Measurements from ENCODE around the gene PPFIA4.

The PPFIA4 gene

DNA sequence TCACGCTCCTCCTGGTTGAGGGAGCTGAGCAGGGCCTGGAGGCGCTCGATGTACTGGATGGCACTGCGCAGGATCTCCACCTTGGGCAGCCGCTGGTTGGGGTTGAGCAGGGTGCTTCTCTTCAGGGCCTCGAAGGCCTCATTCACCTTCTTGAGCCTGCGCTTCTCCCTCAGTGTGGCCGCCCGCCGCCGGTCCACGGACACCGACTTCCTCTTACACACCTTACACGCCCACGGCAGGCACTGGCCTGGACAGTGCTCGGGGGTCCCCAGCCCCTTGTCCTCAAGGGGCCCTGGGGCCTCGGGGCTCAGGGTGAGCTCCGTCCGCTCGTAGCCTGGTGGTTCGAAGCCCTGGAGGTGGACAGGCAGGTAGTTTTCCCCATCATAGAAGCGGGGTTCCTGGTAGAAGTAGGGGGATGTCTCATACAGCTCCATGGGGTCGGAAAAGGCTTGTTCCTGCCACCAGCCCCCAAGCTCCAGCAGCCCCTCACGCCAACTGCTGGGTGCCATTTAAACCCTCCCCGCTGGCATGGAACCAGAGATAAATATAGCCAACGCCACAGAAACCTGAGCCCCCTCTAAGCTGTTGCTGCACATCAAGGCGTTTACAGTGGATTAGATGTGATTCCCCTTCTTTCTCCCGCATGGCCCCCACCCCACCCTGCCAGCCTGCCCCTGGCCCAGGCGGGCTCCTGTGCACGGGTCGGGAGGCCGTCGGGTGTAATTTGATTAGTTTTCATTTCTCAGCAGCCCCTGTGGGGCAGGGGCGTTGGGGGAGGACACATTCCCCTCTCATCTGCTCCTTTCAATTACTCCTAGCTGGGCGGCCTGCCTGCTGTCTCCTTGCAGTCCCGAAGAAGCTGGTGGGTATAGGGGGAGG is 59.5 kb downstream of the PPFIA4 start, which contains the start of gene MYOG:
TSS of gene MYOG (minus strand) at position 485 of the 879 bp plus-strand sequence. CDS start at position 434, 51 bp downstream.
- no peak for DNase-seq

DNA sequence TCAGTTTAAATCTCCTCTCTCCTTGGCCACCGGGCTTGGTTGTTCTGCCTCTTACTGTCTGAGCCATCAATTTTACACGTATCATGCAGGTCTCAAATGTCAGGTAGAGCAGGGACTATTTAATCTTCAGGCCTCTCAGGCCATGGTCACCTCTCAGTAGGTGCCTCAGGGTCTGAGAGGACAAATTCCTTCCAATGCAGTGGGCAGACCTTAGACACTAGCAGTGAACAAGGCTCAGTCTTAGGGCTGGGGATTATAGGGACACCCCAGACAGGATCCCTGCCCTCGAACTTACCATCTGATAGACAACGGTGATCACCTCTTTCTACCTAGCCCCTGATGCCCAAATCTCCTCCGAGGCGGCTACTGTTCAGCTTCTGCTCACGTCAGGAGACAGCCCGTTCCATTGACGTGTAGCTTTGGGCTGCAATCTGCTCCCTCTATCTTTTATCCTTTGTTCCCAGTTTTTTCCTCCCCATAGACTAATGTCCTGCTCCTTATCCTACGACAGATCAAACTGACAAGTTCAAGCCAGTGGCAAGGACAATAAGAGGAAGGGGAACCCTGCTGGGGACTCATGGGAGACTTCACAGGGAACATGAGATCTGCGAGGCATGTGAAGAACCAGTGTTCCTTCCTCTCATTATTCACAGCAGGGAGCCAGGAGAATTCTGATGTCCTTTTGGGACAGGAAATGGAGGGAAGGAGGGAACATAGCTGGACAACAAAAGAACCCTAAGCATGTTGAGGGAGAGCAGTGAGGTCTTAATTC is 60.9 kb downstream of the PPFIA4 start:
- no peak for DNase-seq

DNA sequence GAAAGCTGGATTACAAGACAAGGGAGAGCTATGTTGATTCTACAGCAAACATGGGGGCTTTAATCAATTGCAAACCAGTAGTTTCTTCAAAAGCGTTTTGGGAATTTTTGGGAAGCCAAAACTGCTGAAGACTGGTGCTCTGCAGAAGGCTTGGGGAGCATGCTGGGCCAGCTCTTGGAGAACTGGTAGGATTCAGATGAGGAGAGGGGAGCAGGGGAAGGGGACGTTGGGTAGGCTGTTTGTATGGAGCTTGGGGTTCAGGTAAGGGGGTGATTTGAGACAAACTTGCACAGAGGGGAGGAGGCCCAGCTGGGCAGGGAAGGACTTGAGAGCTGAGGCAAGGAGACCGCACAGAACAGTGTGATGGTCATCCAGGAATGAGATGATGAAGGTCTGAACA is 62.1 kb downstream of the PPFIA4 start:
- no peak for DNase-seq

DNA sequence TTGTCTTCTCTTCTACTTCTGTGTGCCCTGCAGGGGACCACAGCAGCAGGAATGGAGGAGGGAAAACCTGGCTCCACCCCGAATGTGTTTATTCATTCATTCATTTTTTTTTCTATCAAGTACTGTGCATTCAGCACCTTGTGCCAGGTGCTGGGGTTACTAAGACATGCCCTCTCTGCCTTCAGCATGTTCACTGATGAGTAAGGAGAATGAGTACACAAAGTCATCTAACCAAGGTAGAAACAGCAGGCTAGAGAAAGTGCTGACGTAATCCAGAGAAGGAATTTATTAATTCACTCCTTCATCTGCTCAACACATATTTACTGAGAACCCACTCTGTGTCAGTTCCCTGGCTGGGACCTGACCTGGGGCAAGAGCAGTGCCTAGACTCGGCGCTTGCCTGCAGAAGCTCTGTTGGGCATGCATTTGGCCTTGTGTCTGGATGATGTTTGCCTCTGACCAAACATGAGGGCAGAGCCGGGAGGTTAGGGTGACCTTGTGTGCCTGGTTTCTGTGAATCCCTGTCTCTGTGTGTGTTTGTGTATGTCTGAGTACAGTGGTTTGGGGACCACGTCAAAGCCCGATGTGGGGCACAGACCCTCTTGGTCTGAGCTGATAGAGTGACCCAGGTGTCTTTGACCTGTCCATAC is 62.8 kb downstream of the PPFIA4 start:
- DNase-seq: no peak

DNA sequence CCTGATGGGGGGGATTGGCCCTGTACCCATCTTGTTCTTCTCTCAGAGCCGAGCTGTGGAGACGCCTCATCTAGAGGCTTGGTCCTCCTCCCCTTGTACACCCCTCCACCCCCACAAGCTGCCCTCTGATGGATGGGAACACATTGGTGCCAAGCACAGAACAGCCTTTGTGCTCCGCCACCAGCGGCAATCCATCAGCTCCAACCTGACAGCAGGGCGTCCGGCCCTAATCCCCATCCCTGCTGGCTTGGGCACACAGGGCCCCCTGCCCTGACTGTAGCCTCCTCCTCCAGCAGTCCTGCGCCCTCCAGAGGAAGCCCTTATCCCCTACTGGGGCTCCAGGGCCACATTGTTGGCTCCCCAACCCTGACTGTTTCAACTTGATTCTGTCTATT is 63.4 kb downstream of the PPFIA4 start:
- DNase-seq: no peak

- DNase-seq: no peak
Observed at GRCh38 chr1:203090421-203091198, 64.3 kb downstream of the PPFIA4 start.

GRCh38 chr1:203091199-203091477 is 64.8 kb downstream of the PPFIA4 start:
- DNase-seq: no peak

GRCh38 chr1:203091761-203092330 is 65.6 kb downstream of the PPFIA4 start:
- DNase-seq: no peak

GRCh38 chr1:203093754-203094410 is 67.6 kb downstream of the PPFIA4 start:
- DNase-seq: no peak

GRCh38 chr1:203095061-203095690 is 68.9 kb downstream of the PPFIA4 start:
- DNase-seq: no peak

GRCh38 chr1:203096566-203096965 is 70.3 kb downstream of the PPFIA4 start:
- DNase-seq: no peak

DNA sequence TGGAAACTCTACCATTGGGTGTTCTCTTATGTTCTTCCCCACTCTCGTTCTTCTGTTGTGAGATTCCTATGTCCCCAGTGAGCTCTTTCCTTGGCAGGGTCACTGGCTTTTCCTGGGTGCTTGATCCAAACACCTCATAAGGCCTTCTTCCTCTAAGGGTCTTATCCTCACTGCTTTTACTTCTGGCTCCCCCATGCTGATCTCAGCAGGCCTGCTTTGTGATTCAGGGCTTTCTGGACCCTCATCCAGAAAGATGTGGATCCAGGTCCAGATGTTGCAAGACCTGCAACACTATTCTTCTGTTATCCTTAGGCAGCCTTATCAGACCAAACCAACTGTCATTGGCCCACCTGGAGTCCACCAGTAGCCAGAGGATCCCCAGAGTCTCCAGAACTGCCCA is 70.7 kb downstream of the PPFIA4 start:
- DNase-seq: no peak

GRCh38 chr1:203098445-203098844 is 72.2 kb downstream of the PPFIA4 start:
- DNase-seq: no peak

- DNase-seq: no peak
Observed at GRCh38 chr1:203098914-203099520, 72.7 kb downstream of the PPFIA4 start.

DNA sequence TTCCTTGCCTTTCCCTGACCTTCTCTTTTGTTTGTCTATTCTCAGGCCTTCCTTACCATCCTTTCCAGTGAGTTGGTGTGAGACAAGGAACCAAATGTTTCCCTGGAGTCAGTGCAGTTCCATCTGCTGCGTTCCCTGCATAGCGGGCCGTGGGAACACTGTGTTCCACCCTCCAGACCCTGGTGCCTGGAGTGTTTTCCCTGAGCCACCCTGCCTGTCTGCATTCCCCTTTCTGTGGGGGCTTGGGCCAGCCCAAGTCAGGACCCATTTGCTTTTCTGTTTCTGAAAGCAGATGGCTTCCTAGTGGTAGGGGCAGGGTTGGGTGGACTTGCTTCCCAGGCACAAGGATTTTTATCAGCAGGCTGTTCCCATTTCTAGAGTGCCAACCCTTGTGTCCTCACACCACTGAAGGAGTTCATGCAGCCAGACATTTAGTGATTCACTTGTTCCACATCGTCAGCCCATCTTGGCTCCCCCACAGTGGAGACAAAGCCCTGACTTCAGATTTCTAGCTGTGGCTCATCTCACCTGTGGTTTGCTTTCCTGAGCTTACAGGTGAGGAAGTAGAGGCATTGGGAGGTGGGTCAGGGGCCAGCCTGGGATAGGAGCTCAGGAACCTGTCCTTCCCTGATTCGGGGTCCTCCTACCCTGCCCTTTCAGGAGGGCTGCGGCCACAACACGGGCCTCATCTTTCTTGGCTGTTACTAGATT is 73.7 kb downstream of the PPFIA4 start:
- DNase-seq: no peak

DNA sequence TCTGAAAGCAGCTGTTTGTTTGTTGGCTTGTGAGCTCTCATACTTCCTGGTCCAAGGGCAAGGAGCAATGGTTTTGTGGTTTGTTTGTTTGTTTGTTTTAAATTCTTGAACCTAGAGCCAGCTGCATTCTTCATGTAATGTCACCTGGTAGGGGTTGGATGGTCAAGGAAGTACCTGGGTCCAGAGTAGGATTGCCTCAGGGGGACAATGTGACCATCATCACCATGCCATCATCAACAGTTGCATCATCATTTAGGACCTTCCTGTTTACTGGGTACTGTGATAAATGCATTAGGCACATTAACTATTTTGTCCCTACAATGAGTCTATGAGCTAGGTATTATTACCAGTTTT is 74.2 kb downstream of the PPFIA4 start:
- DNase-seq: no peak

DNA sequence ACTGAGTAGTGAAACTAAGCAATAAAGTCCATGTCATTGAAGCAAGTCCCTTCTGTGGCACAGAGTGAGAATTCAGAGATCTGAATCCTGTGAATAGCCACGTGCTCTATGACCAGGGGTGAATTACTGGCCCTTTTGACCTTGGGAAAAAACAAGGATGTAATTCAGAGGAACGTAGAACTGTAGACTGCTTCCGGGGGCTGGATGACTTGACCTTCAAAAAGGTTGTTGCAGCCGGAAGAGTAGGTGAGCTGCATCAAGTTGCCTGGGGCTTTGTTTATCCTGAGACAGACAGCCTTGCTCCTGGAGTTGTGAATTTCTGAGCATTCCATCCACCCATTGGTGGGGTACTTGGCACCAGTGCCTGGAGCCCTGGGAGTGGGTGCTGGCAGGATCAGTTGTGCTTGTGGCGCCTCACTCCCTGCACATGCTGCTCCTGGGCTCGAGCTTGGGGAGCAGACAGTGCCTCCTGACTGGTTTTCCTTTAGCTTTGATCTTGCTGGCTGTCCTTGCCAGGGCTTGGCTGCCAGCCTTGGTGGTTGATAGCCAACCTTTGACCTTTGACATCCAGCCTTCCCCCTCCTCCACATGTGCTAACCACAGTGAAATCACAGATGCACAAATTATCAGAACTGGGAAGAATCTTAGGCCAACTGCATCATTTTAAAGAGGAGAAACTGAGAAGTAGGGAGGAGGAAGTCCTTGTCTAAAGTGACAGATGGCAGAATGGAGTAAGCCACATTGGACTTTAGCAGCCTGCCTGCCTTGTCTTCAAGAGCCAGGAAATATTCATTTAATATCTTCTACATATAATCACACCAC is 75.7 kb downstream of the PPFIA4 start:
- DNase-seq: no peak

DNA sequence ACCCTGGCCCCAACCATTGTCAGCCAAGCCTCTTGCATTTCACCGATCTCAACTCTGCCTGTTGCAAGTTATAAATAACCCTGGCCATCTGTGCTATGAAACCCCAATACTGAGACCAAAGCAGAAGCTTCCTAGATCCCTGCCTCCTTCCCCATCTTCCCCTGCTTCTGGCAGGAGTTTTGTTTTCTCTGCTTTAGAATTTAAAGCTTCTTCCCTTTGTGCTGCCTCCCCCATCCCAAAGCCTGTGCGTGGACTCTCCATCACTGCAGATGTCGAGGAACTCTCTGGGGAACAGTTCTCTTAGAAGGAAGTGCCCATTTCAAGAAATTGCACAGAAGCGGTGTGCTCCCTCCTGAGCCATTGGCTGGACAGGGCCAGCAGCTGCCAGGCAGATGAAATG is 76.9 kb downstream of the PPFIA4 start:
- no peak for DNase-seq

GRCh38 chr1:203103829-203104495 is 77.7 kb downstream of the PPFIA4 start:
- DNase-seq: no peak

All from stimulated activated CD4-positive, alpha-beta T cell treated with anti-CD3 and anti-CD28 coated beads, Interleukin-4, amount 100 ng/mL, for 1 hour (primary cell).